CD4-positive, alpha-beta T cell (primary cell): ENCODE measurements around the gene SIX2. TPM values are rescaled to one million over a fixed set of nuclear protein-coding genes. Genes with fewer than 3 reads are reported as not detected.
"Not testable (repeated sequence)": the region's sequence is repeated elsewhere in the genome, so short reads cannot be mapped to it uniquely, and the experiment has no call there.

ENCODE experiments used
- ATAC-seq: fragments of 200-7000 bp; cut with Tn5 transposase; one replicate; pipeline ENCODE4 v1.10.0; 2022; ENCODE audit warnings: mild to moderate bottlenecking; ENCODE audit not compliant: poor library complexity
- CTCF ChIA-PET: fragments of 350-600 bp; sonication (Branson Sonifier 250); formaldehyde crosslinking; loops from one replicate; lab custom pipeline; 2021; ENCODE audit warnings: antibody characterized with exemption, inconsistent platforms; lab: Charles Lee
- POLR2A ChIA-PET: fragments of 350-600 bp; sonication (Branson Sonifier 250); formaldehyde crosslinking; loops from one replicate; lab custom pipeline; 2021; ENCODE audit warnings: antibody characterized with exemption, inconsistent platforms; lab: Charles Lee
- DNase-seq, 14 experiments: peaks; one replicate each; pipeline ENCODE4 v3.0.0-alpha.2; 2013 to 2020; ENCODE audit warnings: mixed read lengths in 2 of 14
- H3K27ac ChIP-seq, 2 donors: one replicate each; pipeline versions ENCODE4 v1.5.1 to v1.7.0; 2013; ENCODE audit warnings: low read length in 2 of 2, low read depth in 1 of 2, mild to moderate bottlenecking in 1 of 2
- H3K27me3 ChIP-seq, 2 experiments: 1 replicate in 1 of 2; 2 replicates in 1 of 2; pipeline versions ENCODE4 v1.6.1 to v1.7.0; 2013; ENCODE audit warnings: low read length in 2 of 2, control low read depth in 1 of 2, mild to moderate bottlenecking in 1 of 2, moderate library complexity in 1 of 2; ENCODE audit not compliant: insufficient read depth in 2 of 2, control insufficient read depth in 1 of 2
- H3K36me3 ChIP-seq: one replicate; pipeline ENCODE4 v1.6.1; 2013; ENCODE audit warnings: low read length, control low read depth; ENCODE audit not compliant: insufficient read depth
- H3K4me1 ChIP-seq: one replicate; pipeline ENCODE4 v1.6.1; 2013; ENCODE audit warnings: low read length, control low read depth; ENCODE audit not compliant: insufficient read depth
- H3K4me3 ChIP-seq: one replicate; pipeline ENCODE4 v1.5.1; 2013; ENCODE audit warnings: mild to moderate bottlenecking, low read length, moderate library complexity
- H3K9me3 ChIP-seq, 2 experiments: 1 replicate in 1 of 2; 2 replicates in 1 of 2; pipeline versions ENCODE4 v1.6.1 to v1.7.0; 2013; ENCODE audit warnings: low read length in 2 of 2, mild to moderate bottlenecking in 2 of 2, control low read depth in 1 of 2, moderate library complexity in 1 of 2; ENCODE audit not compliant: control insufficient read depth in 1 of 2, insufficient read depth in 1 of 2
- H3K27ac Mint-ChIP-seq: one replicate; pipeline ENCODE4 v1.8.0; 2020; ENCODE audit warnings: mixed read lengths
- H3K27me3 Mint-ChIP-seq: one replicate; pipeline ENCODE4 v1.8.0; 2021; ENCODE audit warnings: mixed read lengths
- H3K36me3 Mint-ChIP-seq: one replicate; pipeline ENCODE4 v1.8.0; 2021; ENCODE audit warnings: low read depth, mixed read lengths
- H3K4me1 Mint-ChIP-seq: one replicate; pipeline ENCODE4 v1.8.0; 2021; ENCODE audit warnings: low read depth, mixed read lengths
- H3K4me3 Mint-ChIP-seq: one replicate; pipeline ENCODE4 v1.8.0; 2020; ENCODE audit warnings: mild to moderate bottlenecking, mixed read lengths
- H3K9me3 Mint-ChIP-seq: one replicate; pipeline ENCODE4 v1.8.0; 2020; ENCODE audit warnings: mixed read lengths
- intact Hi-C, 2 experiments: fragments of 100-400 bp; cut with DNase I in 1 of 2; cut with micrococcal nuclease in 1 of 2; formaldehyde crosslinking; loops; one replicate each; pipeline versions ENCODE4 v1.15.1 to v1.9.0; 2023 to 2025; cut with DNase I, micrococcal nuclease
- total RNA-seq, 174 experiments: library from RNA in 2 of 174; stranded (reverse) in 2 of 174; gene quantifications; one replicate each; pipeline ENCODE4 v1.2.3 and lab custom pipeline; 2021 to 2026
- TF ChIP-seq, protein P1 (sequence below): fragments of 200-600 bp; IDR thresholded peaks from one replicate; pipeline ENCODE4 v1.8.0; 2022; ENCODE audit warnings: antibody characterized with exemption, mild to moderate bottlenecking

Gene SIX2
- total RNA-seq, 2 experiments from 2014 or later: not detected

DNA sequence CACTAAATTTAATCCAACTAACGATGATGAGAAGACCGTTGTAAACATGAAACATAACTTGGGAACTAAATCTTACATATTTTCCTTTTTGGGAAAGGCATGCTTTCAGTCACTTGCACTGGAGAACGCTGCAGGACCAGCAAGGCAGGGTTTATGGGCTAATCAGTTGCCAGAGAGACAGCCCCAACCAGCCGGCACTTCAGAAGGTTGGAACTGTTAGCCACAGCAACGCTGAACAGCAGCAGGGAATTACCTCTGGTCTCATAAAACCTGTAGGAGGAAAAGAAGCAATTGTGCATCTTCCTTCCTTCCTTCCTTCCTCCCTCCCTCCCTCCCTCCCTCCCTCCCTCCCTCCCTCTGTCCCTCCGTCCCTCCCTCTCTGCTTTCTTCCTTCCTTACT, 33.9 kb upstream of the SIX2 start:
- no peaks in the 10 kb centered on the region for H3K9me3 ChIP-seq
- DNase-seq: no peak
- H3K36me3 ChIP-seq: no peaks in the 10 kb centered on the region
- H3K9me3 Mint-ChIP-seq: no peaks in the 10 kb centered on the region
- TF ChIP-seq, protein P1, sequence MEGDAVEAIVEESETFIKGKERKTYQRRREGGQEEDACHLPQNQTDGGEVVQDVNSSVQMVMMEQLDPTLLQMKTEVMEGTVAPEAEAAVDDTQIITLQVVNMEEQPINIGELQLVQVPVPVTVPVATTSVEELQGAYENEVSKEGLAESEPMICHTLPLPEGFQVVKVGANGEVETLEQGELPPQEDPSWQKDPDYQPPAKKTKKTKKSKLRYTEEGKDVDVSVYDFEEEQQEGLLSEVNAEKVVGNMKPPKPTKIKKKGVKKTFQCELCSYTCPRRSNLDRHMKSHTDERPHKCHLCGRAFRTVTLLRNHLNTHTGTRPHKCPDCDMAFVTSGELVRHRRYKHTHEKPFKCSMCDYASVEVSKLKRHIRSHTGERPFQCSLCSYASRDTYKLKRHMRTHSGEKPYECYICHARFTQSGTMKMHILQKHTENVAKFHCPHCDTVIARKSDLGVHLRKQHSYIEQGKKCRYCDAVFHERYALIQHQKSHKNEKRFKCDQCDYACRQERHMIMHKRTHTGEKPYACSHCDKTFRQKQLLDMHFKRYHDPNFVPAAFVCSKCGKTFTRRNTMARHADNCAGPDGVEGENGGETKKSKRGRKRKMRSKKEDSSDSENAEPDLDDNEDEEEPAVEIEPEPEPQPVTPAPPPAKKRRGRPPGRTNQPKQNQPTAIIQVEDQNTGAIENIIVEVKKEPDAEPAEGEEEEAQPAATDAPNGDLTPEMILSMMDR: no peak
- no peaks in the 10 kb centered on the region for H3K4me1 Mint-ChIP-seq
- no peak overlapping the region for H3K27ac Mint-ChIP-seq
- ChIA-PET POLR2A (no interaction called here), CTCF (no interaction called here)
- H3K36me3 Mint-ChIP-seq: no peaks in the 10 kb centered on the region
- intact Hi-C loops: no loop called here
- peaks cover 32% of the 10 kb centered on the region for H3K27me3 Mint-ChIP-seq
- no peaks in the 10 kb centered on the region for H3K4me1 ChIP-seq
- H3K4me3 Mint-ChIP-seq: no peak overlapping the region
- H3K27me3 ChIP-seq: peaks cover 4 to 18% of the 10 kb centered on the region in 2 experiments
- ATAC-seq: no peak
- no peak overlapping the region for H3K4me3 ChIP-seq
- H3K27ac ChIP-seq: no peak overlapping the region

DNA sequence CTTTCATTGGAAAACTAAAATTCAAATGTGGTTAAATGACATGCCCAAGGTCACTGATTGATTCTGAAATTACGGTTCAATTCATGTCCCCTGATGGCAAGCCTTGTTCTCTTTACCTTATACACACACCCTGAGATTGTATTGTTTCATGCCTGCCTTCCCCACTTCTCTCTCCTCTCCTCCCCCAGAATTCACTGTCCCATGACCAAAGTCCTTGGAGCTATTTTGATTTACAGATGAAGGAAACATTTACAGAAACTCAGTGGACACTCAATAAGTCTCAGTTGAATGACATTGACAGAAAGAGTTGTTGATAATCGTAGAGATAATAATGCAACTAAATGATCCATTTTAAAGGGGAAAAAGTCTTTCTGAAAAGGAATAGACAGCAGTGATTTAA, 33.1 kb upstream of the SIX2 start:
- intact Hi-C loops: no loop called here
- Histone ChIP-seq H3K27ac (no peak overlapping the region), H3K4me1 (no peaks in the 10 kb centered on the region), H3K36me3 (no peaks in the 10 kb centered on the region), H3K27me3 (peaks cover 3 to 18% of the 10 kb centered on the region in 2 experiments), H3K9me3 (no peaks in the 10 kb centered on the region), H3K4me3 (no peak overlapping the region)
- Mint-ChIP-seq H3K9me3 (no peaks in the 10 kb centered on the region), H3K4me3 (no peak overlapping the region), H3K27ac (no peak overlapping the region), H3K36me3 (no peaks in the 10 kb centered on the region), H3K27me3 (peaks cover 32% of the 10 kb centered on the region), H3K4me1 (no peaks in the 10 kb centered on the region)
- TF ChIP-seq, protein P1: no peak
- CTCF ChIA-PET: no interaction called here
- POLR2A ChIA-PET: no interaction called here
- ATAC-seq (no peak), DNase-seq (no peak)

DNA sequence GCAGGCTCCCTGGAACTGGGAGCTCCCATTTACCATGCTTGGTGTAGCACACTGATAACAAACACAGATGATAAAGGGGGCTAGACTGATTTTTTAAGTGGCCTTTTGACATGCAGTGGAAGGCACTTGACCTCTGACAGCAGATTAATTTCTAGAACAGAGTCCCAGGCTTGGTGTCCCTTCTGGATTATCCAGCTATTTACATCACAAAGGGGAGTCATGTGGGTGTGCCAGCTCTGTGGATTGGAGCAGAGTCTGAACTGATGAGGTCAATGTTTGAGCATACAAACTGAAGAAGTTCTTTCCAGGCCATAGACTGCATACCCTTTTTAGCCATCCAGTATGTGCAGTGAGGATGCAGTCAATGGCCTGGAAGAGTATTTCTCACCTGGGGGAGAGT, 31.5 kb upstream of the SIX2 start:
- POLR2A ChIA-PET: no interaction called here
- H3K27me3 ChIP-seq: peaks cover 3 to 18% of the 10 kb centered on the region in 2 experiments
- ATAC-seq (no peak), DNase-seq (no peak)
- Mint-ChIP-seq H3K4me3 (no peak overlapping the region), H3K9me3 (no peaks in the 10 kb centered on the region), H3K27ac (no peak overlapping the region), H3K4me1 (no peaks in the 10 kb centered on the region), H3K27me3 (peaks cover 25% of the 10 kb centered on the region), H3K36me3 (no peaks in the 10 kb centered on the region)
- TF ChIP-seq, protein P1: no peak
- no peaks in the 10 kb centered on the region for H3K36me3 ChIP-seq
- H3K27ac ChIP-seq: no peak overlapping the region
- intact Hi-C loops: no loop called here
- H3K4me1 ChIP-seq: no peaks in the 10 kb centered on the region
- H3K4me3 ChIP-seq: no peak overlapping the region
- no peaks in the 10 kb centered on the region for H3K9me3 ChIP-seq
- CTCF ChIA-PET: no interaction called here

DNA sequence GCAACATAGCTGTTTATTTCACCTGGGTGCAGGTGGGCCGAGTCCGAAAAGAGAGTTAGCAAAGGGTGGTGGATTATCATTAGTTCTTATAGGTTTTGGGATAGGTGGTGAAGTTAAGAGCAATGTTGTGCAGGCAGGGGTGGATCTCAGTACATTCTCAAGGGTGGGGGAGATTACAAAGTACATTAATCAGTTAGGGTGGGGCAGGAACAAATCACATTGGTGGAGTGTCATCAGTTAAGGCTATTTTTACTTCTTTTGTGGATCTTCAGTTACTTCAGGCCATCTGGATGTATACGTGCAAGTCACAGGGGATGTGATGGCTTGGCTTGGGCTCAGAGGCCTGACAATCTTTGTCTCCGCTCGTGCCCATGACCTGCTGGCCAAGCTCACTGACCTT, 30.6 kb upstream of the SIX2 start:
- ATAC-seq, H3K4me1 ChIP-seq, H3K9me3 ChIP-seq, H3K27ac ChIP-seq, H3K36me3 Mint-ChIP-seq, H3K27ac Mint-ChIP-seq, H3K4me3 ChIP-seq, H3K4me1 Mint-ChIP-seq, DNase-seq, H3K4me3 Mint-ChIP-seq, CTCF ChIA-PET, POLR2A ChIA-PET, H3K36me3 ChIP-seq, intact Hi-C loops, H3K9me3 Mint-ChIP-seq: not testable (repeated sequence)
- H3K27me3 ChIP-seq: peaks cover 3 to 18% of the 10 kb centered on the region in 2 experiments
- H3K27me3 Mint-ChIP-seq: peaks cover 24% of the 10 kb centered on the region

DNA sequence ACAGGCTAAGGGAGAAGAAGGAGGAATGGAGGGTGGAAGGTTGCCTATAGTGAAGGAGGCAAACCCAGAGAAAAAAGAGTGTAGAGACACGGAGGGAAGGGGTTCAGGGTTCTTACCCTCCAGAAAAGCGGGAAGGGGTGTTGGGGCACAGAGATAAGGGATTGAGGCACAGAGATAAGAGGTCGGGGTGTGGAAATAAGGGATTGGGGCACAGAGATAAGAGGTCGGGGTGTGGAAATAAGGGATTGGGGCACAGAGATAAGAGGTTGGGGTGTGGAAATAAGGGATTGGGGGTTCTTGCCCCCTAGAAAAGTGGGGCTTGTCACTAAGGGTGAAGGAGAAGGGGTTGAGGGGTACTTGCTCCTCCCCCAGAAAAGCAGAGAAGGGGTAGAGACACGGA, 29.6 kb upstream of the SIX2 start:
- H3K4me3 ChIP-seq, H3K4me1 ChIP-seq, H3K27ac ChIP-seq, H3K36me3 Mint-ChIP-seq, POLR2A ChIA-PET, intact Hi-C loops, CTCF ChIA-PET, H3K36me3 ChIP-seq, DNase-seq, H3K9me3 ChIP-seq, ATAC-seq, H3K9me3 Mint-ChIP-seq, H3K4me3 Mint-ChIP-seq, H3K4me1 Mint-ChIP-seq, H3K27ac Mint-ChIP-seq: not testable (repeated sequence)
- H3K27me3 ChIP-seq: peaks cover 3 to 12% of the 10 kb centered on the region in 2 experiments
- peaks cover 16% of the 10 kb centered on the region for H3K27me3 Mint-ChIP-seq
